Measurements from ENCODE around the gene TIMP1. TPM values are rescaled to one million over a fixed set of nuclear protein-coding genes. Genes with fewer than 3 reads are reported as not detected.
A peak's percentile ranks its signal among the peaks of the same experiment; 100 is the strongest.

The TIMP1 gene
- polyA plus RNA-seq (2012; ENCODE audit: insufficient read depth, insufficient read length, low read depth) = 243 TPM

DNA sequence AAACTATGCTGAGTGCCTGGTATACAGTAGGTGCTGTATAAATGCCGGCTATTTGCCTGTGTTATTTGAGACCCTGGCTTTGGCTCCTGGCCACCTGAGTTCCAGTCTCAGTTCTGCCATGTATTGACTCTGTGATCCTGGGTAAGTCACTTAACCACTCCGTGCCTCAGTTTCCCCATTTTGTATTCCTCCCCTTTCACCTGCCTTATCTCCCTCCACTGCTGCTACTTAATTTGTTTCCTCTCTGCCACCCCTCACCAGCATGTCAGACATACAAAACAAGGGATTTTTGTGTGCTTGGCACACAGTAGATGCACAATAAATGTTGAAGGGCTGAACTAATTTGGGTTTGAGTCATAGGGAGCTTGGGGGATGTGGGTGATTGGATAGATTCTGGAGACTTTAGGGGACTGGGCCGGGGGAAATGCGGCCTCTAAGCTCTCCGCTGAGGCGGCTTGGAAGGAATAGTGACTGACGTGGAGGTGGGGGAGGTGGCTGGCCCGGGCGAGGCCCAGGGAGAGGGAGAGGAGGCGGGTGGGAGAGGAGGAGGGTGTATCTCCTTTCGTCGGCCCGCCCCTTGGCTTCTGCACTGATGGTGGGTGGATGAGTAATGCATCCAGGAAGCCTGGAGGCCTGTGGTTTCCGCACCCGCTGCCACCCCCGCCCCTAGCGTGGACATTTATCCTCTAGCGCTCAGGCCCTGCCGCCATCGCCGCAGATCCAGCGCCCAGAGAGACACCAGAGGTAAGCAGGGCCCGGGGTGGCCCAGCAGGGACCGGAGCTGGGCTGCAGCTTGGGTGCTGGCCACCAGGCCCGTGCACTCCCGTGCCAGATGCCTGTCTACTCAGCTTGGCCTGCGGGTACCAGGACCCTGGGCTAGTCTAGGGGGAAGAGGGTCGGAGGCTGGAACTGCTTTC, at the start of gene TIMP1:
Gene TIMP1, plus strand, starts transcription at position 706 of the 917 bp plus-strand sequence. CDS start 980 bp downstream, outside the sequence.
- peak; percentile 90 for DNase-seq
- H3K4me1 ChIP-seq = no peaks in the 10 kb centered on the region

GRCh38 chrX:47539860-47540259, 42.4 kb upstream of the TIMP1 start:
- Histone ChIP-seq H3K4me3 (ENCODE audit: low read depth, low read length) (no peak overlapping the region), H3K4me1 (0 out of 2 replicates have a peak, but pooled peaks cover 2% of the 10 kb centered on the region), H3K9me3 (no peaks in the 10 kb centered on the region), H3K36me3 (no peaks in the 10 kb centered on the region), H3K27me3 (no peaks in the 10 kb centered on the region)
- DNase-seq = no peak
- no peak for TF ChIP-seq CTCF (IDR thresholded peaks at IDR 0.05; ENCODE audit: low read depth, low read length)

More for the DNA sequence above, at the start of gene TIMP1:
- H3K27me3 ChIP-seq = no peaks in the 10 kb centered on the region
- peak within 1 kb of the TSS; percentile 56 for H3K4me3 ChIP-seq (ENCODE audit: low read depth, low read length)
- H3K36me3 ChIP-seq = no peaks in the 10 kb centered on the region
- TF ChIP-seq CTCF (IDR thresholded peaks at IDR 0.05; ENCODE audit: low read depth, low read length) = no peak
- no peaks in the 10 kb centered on the region for H3K9me3 ChIP-seq

- Histone ChIP-seq H3K9me3 (no peaks in the 10 kb centered on the region), H3K36me3 (no peaks in the 10 kb centered on the region), H3K4me1 (0 out of 2 replicates have a peak, but pooled peaks cover 2% of the 10 kb centered on the region), H3K27me3 (no peaks in the 10 kb centered on the region), H3K4me3 (ENCODE audit: low read depth, low read length) (no peak overlapping the region)
- TF ChIP-seq CTCF (IDR thresholded peaks at IDR 0.05; ENCODE audit: low read depth, low read length) = peak; percentile 67
- DNase-seq = peak; percentile 74
Observed at GRCh38 chrX:47540754-47541538, 41.3 kb upstream of the TIMP1 start.

- Histone ChIP-seq H3K9me3 (no peaks in the 10 kb centered on the region), H3K36me3 (no peaks in the 10 kb centered on the region), H3K4me3 (ENCODE audit: low read depth, low read length) (no peak overlapping the region), H3K4me1 (0 out of 2 replicates have a peak, but pooled peaks cover 2% of the 10 kb centered on the region), H3K27me3 (no peaks in the 10 kb centered on the region)
- DNase-seq = no peak
- no peak for TF ChIP-seq CTCF (IDR thresholded peaks at IDR 0.05; ENCODE audit: low read depth, low read length)
Observed at GRCh38 chrX:47543496-47543895, 38.7 kb upstream of the TIMP1 start.

DNA sequence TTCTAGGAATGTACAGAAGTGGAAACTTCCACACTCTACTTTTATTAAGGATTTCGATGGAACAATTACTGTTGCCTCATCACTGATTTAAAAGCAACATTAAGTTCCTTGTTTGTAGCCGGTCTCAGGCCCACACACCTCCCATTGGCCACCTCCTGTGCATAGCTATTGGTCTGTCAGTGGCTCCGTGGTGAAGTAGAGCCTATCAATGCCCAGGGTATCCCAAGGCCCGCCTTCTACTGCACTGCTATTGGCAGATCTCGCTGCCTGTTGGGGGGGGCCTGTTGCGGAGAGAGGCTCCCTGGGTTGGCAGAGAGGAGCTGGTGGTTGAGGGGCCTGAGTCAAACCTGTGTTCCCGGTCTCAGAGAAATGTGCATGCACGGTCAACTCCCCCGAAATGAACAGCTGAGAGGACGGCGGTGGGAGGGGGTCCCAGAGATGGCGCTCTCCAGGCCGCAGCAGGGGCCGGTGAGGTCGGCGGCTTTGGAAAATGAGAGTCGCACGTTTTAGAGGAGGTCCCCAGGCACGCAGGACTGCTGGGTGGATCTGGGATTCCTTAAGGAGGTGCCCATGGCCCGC, 26.1 kb upstream of the TIMP1 start:
- Histone ChIP-seq H3K4me1 (no peaks in the 10 kb centered on the region), H3K4me3 (ENCODE audit: low read depth, low read length) (peak overlapping the region; percentile 58), H3K27me3 (no peaks in the 10 kb centered on the region), H3K9me3 (no peaks in the 10 kb centered on the region), H3K36me3 (no peaks in the 10 kb centered on the region)
- DNase-seq = peak; percentile 90
- no peak for TF ChIP-seq CTCF (IDR thresholded peaks at IDR 0.05; ENCODE audit: low read depth, low read length)

Data from BE2C (cell line).